Jurkat, Clone E6-1 (cell line): Measurements from ENCODE around the gene ATP6V0C.
A peak's percentile ranks its signal among the peaks of the same experiment; 100 is the strongest.
"Not testable (repeated sequence)": the region's sequence is repeated elsewhere in the genome, so short reads cannot be mapped to it uniquely, and the experiment has no call there.

Experiments
- DNase-seq: peaks from one replicate; pipeline ENCODE4 v3.0.0-alpha.2; 2011; ENCODE audit warnings: low read depth, low spot score
- H3K4me3 ChIP-seq: 2 replicates; pipeline ENCODE4 v1.5.1; 2011; ENCODE audit warnings: mild to moderate bottlenecking, low read length, control low read depth, moderate library complexity

Gene ATP6V0C

DNA sequence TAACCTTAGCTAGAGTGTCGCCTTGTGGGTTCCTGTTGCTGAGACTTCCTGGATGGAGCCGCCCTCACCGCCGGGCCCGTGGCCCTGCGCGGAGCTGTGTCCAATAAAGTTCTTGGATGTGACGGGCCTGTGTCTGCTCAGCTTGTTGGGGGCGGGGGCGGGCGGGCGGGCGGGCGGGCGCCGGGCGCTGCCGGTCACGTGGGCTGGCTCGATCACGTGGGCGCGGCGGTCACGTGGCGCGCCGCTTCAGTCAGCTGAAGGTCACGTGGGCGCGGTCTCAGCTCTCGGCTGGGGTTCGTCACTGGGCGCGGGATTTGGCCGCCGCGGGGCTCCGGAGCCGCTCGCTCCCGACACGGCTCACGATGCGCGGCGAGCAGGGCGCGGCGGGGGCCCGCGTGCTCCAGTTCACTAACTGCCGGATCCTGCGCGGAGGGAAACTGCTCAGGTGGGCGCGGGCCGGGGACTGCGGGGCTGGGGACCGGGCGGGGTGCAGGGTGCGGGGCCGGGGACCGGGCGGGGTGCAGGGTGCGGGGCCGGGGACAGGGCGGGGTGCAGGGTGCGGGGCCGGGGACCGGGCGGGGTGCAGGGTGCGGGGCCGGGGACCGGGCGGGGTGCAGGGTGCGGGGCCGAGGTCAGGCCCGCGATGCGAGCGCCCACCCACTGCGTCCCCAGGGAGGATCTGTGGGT is 6.5 kb downstream of the ATP6V0C start, which contains the start of gene AMDHD2:
Gene AMDHD2, plus strand, starts transcription at position 275 of the 687 bp plus-strand sequence. Its CDS starts 88 bp downstream, at position 363.
- peak within 1 kb of the TSS; percentile 69 for H3K4me3 ChIP-seq
- peak; percentile 67 for DNase-seq

DNA sequence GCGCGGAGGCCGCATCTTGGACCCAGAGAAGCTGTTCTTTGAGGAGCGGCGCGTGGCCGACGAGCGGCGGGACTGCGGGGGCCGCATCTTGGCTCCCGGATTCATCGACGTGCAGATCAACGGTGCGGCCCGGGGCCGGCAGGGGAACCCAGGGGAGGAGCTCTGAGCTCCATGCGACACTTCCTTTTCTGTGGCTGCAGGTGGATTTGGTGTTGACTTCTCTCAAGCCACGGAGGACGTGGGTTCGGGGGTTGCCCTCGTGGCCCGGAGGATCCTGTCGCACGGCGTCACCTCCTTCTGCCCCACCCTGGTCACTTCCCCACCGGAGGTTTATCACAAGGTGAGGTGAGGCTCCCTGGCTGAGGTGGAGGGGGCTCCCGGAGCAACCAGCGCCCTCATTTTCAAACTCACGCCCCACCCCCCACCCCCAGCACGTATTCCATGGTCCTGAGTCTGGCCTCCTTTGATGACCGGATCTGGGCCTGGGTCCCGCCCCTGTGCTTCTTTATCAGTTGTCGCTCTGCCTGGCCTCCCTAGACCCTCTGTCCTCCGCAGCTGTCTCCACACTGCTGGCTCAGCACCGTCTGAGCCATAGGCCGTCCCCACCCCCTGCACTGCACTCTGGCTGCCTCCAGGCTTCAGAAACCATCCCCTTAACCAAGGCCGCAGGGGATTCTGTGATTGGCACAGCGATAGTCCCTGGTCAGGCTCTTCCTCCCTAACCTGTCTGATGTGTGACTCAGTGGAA is 7.2 kb downstream of the ATP6V0C start:
- no peak for DNase-seq

DNA sequence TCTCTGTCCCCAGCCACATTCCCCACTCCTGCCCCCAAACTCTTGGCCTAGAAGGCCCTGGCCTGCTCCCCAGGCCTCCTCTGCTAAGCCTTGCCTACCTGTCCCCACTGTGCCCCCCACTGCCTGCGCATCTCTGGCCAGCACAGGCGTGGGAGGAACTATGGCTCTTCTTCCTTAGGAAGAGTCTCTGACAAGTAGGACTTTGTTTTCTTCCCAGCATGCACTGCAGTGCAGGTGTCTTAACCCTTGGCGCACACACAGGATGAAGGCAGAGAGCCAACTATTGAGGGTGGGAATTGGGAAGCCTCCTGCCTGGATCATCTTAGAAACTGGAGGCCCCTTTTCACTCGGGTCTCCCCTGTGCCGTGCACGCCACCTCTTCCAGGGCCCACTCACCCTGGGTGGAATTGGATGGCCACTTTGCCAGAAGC is 10.1 kb downstream of the ATP6V0C start:
- DNase-seq, result no peak
- no peak overlapping the region for H3K4me3 ChIP-seq

More for the DNA sequence above, 7.2 kb downstream of the ATP6V0C start:
- peak overlapping the region; percentile 69 for H3K4me3 ChIP-seq

DNA sequence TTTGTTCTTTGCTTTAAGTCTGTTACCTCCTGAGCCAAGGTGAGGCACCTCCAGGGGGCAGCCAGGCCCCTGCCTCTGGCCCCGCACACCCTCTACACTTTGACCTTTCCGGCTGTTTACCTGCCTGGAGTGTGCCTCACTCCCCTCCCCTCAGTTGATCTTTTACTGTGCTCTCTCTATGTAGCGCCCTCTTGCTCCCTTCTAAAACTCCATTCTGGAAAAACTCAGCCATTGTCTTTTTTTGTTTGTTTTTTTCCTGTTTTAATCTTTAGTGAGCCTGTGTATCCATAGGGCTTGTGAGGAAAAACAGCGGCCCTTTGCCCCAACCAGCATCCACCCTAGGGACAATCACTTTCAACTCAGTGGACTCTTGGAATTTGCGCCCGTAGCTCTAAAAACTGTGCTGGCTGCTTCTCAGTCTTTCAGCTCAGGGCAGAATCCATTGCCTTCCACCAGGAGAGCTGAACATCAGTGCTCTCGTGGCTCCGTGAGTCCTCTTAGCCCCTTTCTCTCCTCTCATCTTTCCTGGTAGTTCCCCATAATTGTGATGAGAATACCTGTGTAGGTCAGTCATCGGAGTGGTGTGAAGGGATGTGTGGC is 10.7 kb downstream of the ATP6V0C start:
- no peak overlapping the region for H3K4me3 ChIP-seq

GRCh38 chr16:2526135-2526534 is 12.4 kb downstream of the ATP6V0C start:
- no peak overlapping the region for H3K4me3 ChIP-seq
- DNase-seq, result no peak

More for the DNA sequence above, 10.7 kb downstream of the ATP6V0C start:
- no peak for DNase-seq

DNA sequence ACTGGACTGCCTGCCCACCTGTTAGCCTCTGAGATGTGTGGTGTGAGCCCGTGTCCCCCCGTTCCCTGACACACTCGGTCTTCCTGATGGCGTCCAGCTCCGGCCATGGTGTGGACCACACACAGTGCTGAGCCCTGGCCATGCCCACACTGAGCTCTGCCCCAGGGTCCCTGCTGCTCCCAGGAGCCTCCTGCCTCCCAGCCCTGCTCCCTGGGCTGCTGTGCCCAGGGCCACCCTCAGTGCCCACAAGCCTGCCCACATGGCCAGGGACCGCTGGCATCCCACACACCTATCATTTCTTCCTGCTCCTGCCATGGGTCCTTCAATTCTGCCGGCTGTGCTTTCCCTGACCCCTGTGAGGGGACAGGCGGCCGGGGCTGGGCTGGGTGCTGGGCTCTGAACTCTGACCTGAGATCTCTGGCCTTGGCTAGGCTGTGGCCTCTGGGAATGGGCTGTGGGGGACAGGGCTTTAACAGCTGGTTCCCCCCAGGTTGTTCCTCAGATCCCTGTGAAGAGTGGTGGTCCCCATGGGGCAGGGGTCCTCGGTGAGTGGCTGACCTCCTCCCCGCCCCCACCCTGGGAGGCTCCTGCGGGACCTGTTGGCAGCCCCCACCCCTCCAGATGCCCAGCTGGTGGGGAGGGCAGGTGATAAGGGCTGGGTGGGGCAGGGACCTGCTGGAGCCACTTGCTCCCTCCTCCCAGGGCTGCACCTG is 13.5 kb downstream of the ATP6V0C start:
- DNase-seq, result no peak
- H3K4me3 ChIP-seq, result no peak overlapping the region

DNA sequence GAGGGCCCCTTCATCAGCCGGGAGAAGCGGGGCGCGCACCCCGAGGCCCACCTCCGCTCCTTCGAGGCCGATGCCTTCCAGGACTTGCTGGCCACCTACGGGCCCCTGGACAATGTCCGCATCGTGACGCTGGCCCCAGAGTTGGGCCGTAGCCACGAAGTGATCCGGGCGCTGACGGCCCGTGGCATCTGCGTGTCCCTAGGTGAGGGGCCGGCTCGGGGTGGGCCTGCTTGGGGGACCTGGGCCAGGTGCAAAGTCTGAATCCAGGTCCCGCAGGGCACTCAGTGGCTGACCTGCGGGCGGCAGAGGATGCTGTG is 14.0 kb downstream of the ATP6V0C start:
- H3K4me3 ChIP-seq, result no peak overlapping the region
- no peak for DNase-seq

DNA sequence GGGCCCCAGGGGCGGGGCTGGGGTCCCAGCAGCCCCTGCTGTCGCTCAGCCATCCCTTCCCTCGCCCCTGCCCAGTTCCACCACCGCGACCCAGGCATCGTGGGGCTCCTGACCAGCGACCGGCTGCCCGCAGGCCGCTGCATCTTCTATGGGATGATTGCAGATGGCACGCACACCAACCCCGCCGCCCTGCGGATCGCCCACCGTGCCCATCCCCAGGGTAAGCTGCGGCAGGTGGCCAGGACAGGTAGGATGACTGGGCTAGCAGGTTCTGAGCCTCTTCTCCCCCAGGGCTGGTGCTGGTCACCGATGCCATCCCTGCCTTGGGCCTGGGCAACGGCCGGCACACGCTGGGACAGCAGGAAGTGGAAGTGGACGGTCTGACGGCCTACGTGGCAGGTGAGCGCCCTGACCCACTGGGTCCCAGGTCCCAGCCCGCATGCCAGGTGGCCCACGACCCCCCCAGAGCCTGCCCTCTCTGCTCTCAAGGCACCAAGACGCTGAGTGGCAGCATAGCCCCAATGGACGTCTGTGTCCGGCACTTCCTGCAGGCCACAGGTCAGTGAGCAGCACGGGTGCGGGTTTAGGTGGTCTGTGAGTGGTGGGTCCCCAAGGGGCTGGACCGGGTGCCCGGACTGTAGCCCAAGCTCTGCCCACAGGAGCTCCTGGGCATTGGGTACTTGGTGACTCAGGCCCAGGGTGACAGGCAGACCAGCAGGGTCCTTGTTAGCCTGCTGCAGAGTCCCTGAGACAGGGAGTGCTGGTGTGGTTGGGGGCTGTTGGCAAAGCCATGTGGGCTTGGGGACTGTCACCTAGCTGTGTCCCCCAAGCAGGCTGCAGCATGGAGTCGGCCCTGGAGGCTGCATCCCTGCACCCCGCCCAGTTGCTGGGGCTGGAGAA is 14.7 kb downstream of the ATP6V0C start:
- DNase-seq, result no peak
- H3K4me3 ChIP-seq, result no peak overlapping the region

- DNase-seq, result no peak
- H3K4me3 ChIP-seq, result no peak overlapping the region
Observed at GRCh38 chr16:2529061-2529931, 15.5 kb downstream of the ATP6V0C start.

DNA sequence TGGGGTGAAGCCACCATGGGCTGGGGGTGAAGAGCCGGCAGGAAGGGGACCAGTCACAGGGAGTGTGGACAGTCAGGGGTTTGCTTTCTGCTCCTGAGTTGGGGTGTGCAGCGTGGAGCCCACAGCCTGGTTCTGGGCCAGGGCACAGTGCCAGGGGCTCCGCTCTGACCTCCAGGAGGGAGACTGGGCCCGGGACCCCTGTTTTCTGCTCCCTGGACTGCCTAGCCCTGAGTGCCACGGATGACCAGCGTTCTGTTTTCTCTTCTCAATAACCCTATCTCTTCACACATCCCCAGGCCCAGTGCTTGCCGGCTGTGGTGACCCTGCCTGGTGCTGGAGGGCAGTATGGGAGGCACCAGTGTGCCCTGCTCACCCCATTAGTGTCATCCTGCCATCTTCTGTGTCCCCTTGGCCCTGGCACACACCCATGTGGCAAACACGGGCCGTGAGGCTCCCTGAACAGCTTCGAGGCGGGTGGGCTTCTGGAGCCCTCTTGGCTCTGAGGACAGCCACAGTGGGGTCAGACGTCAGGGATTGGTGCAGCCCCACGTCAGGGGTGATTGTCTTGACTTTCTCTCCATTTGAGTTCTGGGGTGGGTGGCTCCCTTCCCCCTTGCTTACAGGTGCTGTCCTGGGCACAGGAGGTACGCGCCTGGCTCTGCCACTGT is 16.3 kb downstream of the ATP6V0C start:
- H3K4me3 ChIP-seq, result no peak overlapping the region
- no peak for DNase-seq

GRCh38 chr16:2530629-2531318 is 17.0 kb downstream of the ATP6V0C start:
- DNase-seq, result no peak
- no peak overlapping the region for H3K4me3 ChIP-seq

- DNase-seq, result no peak
- H3K4me3 ChIP-seq, result peak within 1 kb of the TSS; percentile 59
Observed at GRCh38 chr16:2531371-2531695, 17.6 kb downstream of the ATP6V0C start, which contains the start of gene CEMP1. TSS of gene CEMP1 (minus strand) at chr16:2531408. CDS start at chr16:2531073, 335 bp downstream.

DNA sequence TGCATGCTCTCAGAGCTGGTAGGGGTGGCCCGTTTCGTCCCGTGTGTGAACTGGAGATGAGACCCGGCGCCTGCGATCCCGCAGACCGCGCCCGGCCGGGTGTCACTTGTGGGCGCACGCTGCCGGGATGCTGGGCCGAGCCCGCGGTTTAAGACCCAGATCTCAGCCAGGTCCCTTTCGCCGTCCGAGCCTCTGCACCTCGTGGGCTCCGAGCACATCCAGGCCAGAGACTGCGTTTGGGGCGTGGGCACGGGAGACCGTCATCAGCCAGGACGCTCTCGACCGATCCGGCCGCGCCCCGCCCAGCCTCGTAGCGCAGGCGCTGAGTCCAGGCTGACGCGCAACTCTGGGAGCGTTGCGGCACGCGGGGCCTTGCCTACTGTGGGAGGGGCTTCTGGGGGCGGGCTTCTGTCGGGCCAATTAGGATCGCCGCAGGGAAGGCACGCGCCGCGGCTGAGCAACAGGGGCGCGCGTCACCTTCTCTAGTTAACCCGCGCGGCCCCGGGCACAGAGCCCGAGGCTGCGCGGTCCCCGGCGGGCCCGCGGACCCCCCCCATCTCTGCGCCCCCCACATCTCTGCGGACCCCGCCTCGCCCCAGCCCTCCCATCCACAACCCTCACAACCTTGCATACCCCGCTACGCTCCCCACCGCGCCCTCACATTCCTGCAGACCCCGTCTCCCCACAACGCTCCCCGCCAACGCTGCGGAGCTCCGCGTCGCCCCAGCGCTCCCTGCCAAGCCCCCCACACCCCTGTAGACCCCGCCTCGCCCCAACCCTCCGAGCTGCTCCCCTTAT is 18.1 kb downstream of the ATP6V0C start:
- DNase-seq, result peak; percentile 91
- H3K4me3 ChIP-seq, result peak overlapping the region; percentile 59

GRCh38 chr16:2532494-2533141 is 18.9 kb downstream of the ATP6V0C start:
- H3K4me3 ChIP-seq, result peak overlapping the region; percentile 59
- no peak for DNase-seq

- DNase-seq, result not testable (repeated sequence)
- peak overlapping the region; percentile 59 for H3K4me3 ChIP-seq
Observed at GRCh38 chr16:2533142-2533755, 19.5 kb downstream of the ATP6V0C start.
